ENCODE data around the gene COL8A1.

DNA sequence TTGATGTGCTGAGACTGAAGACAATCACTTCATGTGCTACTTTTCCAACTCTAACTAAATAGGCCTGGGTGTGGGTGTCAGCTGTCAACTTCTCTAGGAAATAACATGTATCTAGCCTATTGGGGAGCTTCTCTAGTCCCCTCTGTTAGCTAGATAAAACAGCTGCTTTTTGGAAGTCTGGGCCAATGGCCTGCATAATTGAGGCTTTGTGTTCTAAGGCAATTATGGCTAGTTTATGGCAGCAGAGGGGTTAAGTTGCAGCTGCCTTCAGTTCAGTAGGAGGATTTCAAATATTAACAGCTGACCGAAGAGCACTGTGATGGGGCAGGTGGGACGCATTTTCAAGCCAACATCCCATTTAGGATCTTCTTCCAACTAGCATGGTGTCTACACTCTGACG is 6.4 kb downstream of the COL8A1 start:
- TF ChIP-seq, protein P1, sequence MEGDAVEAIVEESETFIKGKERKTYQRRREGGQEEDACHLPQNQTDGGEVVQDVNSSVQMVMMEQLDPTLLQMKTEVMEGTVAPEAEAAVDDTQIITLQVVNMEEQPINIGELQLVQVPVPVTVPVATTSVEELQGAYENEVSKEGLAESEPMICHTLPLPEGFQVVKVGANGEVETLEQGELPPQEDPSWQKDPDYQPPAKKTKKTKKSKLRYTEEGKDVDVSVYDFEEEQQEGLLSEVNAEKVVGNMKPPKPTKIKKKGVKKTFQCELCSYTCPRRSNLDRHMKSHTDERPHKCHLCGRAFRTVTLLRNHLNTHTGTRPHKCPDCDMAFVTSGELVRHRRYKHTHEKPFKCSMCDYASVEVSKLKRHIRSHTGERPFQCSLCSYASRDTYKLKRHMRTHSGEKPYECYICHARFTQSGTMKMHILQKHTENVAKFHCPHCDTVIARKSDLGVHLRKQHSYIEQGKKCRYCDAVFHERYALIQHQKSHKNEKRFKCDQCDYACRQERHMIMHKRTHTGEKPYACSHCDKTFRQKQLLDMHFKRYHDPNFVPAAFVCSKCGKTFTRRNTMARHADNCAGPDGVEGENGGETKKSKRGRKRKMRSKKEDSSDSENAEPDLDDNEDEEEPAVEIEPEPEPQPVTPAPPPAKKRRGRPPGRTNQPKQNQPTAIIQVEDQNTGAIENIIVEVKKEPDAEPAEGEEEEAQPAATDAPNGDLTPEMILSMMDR (IDR thresholded peaks at IDR 0.05) = no peak
- no peak for TF ChIP-seq POLR2A (IDR thresholded peaks at IDR 0.05)

All from vagina (tissue), 2 donors.